HG03066 (cell line): Measurements from ENCODE around the gene WDR82.
A peak's percentile ranks its signal among the peaks of the same experiment; 100 is the strongest.

ENCODE experiments used
- ATAC-seq: cut with Tn5 transposase; IDR thresholded peaks from one replicate; pipeline ENCODE4 v1.9.1; 2021; ENCODE audit warnings: low read depth; ENCODE audit not compliant: unreplicated experiment

WDR82 gene, protein sequence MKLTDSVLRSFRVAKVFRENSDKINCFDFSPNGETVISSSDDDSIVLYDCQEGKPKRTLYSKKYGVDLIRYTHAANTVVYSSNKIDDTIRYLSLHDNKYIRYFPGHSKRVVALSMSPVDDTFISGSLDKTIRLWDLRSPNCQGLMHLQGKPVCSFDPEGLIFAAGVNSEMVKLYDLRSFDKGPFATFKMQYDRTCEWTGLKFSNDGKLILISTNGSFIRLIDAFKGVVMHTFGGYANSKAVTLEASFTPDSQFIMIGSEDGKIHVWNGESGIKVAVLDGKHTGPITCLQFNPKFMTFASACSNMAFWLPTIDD

DNA sequence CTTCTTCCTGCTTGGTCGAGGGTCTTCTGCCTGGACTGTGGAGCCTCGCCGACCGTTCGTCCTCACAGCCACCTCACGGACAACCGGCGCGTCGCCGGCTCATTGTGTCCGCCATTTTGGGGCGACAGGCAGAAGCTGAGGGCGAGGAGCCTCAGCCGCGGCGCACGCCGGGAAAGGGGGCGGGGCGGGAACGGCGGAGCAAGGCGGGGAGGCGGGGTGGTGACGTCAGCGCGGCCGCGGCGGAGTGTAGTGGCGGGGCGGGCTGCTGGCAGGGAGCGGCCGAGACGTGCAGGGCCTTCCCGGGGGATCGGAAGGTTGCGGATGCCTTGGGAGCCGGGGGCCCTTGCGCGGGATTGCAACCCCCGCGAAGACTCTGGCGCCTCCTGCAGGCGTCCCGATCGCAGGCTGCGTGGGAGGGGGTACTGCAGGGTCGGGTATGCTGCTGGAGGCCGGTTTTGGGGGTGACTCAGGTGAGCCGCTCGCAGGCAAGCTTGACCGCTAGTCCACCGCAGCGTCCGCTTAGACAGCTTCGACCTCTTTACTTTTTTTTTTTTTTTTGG, at the start of gene WDR82:
TSS of gene WDR82 (minus strand) at position 140 of the 560 bp plus-strand sequence. CDS start 288 bp downstream, outside the sequence.
- peak; percentile 76 for ATAC-seq

DNA sequence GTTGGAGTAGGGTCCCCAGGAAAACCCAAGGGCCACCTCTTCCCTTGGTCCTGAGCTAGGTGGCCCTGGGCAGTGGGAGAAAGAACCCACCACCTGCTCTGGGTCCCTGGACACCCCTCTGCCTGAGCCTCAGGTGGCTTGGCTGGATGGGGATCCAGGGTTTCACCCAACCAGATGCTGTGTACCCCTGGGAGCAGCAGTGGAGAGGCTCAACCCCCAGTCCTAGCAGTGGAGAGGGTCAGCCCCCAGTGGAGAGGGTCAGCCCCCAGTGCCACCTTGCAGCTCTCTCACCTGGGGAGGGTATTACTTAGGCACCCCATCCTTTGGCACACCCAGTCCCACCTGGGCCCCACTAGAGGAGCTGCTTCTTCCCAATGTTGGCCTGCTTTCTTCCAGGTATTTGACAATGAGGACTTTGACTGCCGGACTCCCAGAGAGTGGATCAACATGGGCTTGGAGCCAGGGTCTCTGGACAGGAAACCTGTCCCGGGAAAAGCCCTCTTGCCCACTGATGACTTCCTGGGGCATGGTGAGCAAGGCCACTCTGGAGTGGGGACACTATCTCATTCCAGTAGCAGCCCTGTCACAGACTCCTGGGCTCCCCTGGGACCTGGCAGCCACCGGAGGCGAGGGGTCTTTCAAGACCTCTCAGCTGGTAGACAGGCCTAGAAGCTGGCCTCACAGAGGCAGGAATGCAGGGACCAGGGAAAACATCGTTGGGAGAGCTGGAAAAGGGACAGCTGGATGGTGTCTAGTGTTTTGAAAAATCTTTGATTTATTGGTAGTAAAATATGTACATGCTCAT, 49.2 kb upstream of the WDR82 start:
- no peak for ATAC-seq

DNA sequence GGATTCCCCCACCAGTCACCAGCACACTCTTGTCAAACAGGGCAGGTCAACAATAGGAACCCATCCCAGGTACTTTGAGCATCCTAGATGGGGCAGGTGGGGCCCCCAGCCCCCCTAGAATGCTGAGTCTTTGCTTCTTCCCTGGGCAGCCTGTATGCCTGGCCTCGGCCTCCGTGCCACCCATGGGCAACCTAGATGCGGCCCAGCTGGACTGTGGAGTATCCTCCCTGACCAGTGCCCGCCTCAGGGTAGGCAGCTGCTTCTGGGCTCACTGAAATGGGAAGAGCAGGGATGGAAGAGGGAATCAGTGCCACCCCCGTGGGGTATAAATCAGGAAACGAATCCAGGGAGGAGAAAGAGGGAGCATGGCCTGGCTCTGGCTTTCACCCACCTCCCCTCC, 48.5 kb upstream of the WDR82 start:
- no peak for ATAC-seq

GRCh38 chr3:52325686-52326085, 47.2 kb upstream of the WDR82 start:
- no peak for ATAC-seq

DNA sequence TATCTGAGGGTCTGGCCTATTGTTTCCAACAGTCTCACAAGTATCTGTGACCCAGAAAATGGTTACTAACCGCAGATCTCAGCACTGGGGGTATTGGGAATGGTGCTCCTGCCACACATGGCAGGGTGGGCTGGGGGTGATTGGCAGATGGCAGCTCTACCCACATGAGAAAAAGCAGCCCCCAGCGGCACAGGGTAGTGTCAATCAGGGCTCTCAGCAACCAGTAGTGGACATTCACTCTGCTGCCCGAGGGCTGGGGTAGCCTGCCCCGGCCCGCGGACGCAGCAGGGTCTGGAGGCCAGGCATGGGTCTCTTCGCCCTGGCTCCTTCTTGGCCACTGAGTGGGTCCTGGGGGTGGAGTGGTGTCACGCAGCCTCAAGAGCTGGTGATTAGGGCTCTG, 46.2 kb upstream of the WDR82 start:
- ATAC-seq, result no peak

DNA sequence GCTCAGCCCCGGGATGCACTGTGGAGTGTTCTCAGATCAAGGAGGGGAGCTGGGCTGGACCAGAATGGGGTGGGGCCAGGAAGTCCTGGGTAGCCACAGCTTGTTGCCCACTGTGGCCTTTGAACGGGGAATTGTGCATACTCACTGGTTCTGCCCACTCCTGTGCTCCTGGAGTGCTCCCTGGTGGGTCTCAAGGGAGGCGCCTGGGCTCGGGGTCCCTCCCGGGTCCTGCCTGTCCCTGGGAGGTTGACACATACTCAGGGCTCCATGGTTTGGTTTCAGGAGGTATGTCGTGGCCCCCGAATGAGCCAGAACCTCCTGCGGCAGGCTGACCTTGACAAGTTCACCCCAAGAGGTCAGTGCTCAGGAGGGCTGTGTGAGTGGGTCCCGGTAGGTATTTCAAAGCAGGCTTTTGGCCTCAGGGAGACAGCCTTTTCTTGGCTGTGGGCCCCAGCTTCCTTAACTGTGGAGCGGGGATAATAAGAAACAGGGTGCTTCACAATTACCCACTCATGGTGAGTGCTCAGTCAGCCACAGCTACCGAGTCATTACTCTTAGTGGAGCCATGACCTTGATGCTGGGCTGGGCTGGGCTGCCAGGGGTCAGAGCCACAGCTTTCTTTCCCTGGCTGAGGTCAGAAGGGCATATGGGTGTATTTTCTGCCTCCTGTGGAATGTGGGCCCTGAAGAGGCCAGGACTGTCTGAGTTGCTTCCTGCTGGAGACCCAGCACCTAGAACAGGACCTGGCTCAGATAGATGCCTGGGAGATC, 45.3 kb upstream of the WDR82 start:
- no peak for ATAC-seq

DNA sequence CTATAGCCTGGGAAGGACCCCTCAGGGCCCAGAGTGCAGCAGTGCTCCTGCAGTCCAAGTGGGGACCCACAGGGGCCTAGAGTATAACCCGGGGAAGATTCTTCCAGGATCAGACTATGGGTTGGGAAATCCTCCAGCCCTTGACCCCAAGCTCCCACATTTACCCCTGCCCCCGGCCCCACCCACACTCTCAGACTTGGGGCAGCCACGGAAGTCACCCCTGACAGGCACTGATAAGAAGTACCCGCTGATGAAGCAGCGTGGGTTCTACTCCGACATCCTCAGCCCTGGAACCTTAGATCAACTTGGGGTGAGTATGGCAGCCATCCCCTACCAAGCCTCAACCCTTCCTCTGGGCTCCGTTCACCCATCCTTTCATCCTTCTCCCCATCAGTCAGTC, 44.0 kb upstream of the WDR82 start:
- ATAC-seq, result no peak

DNA sequence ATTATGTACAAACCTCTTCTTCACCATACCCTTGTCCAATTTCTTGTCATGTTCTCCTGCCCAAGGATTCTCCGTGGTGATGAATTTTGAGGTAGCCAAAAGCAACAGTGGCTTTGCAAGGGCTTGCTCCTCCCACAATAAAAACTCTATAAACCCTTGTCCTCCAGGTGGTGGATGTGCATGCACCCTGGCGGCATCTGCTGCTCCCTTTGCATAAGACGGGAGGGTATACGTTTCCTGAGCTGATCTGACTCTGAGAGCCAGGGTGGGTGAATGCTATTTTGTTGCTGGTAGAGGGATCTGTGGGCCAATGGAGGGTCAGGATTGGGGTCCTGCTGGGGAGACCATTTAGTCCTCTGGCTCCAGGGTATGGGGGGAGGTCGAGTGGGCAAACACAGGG, 43.0 kb upstream of the WDR82 start:
- no peak for ATAC-seq

GRCh38 chr3:52319921-52320595, 41.6 kb upstream of the WDR82 start:
- ATAC-seq, result no peak

DNA sequence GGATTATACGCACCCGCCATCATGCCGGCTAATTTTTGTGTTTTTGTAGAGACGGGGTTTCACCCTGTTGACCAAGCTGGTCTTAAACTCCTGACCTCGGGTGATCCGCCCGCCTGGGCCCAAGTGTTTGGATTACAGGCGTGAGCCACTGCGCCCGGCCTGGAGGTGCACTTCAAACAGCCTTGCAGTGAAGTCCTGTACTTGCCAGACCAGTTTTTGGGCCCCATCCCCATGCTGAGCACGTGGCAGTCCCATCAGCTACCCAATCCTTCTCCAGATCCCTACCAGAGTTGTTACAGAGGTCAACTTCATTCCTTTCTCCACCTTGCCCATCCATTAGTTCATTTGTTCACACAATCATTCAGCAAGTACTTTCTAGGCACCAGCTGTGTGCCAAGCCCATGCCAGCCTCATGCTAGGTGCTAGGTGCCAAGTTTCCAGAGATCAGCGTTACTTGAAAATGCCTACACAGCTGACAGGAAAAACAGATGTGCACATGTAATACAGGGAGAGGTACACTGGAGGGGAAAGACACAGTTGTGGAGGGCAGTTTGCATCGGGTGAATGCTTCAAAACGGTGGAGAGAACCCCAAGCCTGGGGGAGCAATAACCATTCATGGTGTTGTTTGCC, 39.9 kb upstream of the WDR82 start:
- no peak for ATAC-seq

DNA sequence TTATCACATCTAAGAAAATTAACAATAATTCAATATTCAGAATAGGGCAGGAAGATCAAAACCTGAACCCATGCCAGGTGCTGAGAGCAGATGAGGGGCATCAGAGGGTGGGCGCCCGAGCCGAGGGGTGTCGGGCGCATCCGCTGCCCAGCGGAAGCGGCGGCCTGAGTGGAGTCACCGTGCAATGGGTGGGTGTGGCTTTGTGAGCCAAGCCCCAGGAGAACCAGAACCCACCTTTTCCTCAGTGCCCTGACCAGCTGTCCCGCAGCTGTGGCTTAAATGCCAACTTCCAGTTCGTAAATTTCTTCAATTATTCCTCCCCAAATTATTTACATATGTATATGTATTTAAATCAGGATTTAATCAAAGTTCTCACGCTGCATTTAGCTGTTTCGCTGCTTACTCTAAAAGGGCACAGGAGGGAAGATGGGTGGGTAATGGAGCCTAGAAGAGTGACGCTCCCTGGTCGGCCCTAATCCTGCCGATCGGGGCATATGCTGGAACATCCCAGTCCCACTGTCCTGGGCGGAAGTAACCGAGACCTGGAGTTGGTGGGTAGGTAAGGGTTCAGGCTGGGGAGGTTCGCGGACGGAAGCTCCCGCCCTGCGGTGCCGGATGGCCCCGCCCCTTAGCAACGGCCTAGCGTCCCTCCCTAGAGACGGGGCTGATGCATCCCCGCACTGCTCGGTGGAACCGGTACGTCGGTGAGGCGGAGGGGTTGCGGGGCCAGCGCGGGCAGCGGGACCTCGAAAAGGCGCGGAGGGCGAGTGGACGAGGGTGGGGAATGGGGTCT, 39.0 kb upstream of the WDR82 start:
- ATAC-seq, result no peak

DNA sequence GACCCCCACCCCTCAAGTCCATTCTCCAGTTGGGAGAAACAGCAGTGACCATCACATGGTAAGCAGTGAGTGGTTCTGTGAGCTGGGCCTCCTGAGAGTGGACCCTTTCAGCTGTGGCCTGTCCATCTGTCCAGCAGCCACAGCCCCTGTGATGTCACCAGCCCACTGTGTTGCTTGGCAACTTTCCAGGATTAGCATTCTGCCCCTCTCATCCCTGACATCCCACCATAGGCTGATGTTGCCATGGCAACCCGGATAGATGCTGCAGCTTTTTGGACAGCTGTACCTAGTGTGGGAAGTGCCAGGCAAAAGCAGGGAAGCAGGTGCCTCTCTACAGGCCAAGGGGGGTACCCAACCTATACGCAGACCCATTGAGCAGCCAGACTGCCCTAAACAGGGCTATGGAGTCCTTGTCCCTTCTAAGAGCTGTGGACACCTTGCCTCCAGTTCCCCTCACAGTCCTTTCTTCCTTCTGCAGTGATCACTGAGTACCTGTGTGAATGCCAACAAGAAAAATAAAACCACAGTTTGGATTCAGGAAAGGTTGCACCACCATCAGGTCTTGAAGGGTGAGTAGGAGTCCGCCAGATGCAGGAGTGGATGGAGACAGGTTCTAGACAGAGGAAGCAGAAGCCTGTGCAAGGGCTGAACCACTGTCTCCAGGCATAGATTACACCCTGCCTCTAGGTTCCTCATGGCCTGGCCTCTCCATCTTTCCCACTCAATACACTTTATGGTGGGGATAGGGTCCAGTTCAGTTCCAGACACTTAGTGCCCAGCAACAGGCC, 37.7 kb upstream of the WDR82 start, which contains the start of gene DNAH1:
TSS of gene DNAH1 (plus strand) at position 343 of the 788 bp plus-strand sequence. CDS start 6,124 bp downstream, outside the sequence.
- ATAC-seq, result no peak

DNA sequence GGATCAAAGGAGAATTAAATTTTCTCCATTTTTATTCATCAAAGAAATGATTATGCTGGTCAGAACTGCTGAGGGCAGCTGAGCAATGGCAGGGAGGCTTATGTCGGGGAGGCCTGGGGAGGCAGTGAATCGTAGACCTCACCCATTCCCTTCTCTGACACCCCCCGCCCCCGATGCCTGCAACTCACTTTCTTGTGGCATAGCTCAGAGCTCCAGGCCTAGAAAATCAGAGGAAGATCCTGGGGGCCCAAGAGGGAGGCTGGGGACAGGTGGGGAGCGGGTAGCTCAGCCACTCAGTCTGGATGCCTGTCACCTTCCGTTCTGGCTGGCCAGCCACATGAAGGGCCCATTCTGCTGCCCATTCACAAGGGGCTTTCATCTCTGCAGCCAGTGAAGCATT, 36.6 kb upstream of the WDR82 start:
- no peak for ATAC-seq

GRCh38 chr3:52314489-52314888, 36.0 kb upstream of the WDR82 start:
- no peak for ATAC-seq

GRCh38 chr3:52313774-52314188, 35.3 kb upstream of the WDR82 start:
- peak; percentile 91 for ATAC-seq

- peak; percentile 6 for ATAC-seq
Observed at GRCh38 chr3:52313188-52313773, 34.8 kb upstream of the WDR82 start.

DNA sequence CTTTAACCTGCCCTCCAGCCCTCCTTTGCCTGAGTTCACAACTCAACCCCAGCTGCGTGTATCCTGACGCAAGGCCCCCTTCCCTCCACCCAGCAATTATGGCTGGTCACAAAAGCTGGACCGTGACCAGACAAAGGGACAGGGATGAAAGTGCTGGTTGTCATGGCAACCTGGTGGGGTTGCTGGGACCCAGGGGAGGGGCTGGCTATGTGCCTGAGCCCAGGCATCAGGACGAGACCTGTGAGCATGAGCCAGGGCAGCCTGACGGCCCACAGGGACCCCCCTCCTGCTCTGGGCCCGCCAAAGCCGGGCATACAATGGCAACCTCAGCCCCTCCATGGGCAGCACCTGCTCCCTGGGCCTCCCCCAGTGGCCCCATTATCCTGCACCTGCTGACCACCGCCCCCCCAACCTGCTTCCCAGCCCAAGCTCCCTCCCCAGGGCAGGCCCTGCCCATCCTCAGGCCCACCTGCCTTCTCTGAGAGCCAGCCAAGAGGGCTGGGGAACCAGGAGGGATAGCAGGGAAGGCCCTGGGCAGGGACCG, 33.2 kb upstream of the WDR82 start:
- no peak for ATAC-seq
